ENCODE measurements around the gene MICAL2. TPM values are rescaled to one million over a fixed set of nuclear protein-coding genes. Genes with fewer than 3 reads are reported as not detected.

The MICAL2 gene
- total and polyA plus RNA-seq, 7 donors: 6.8 to 45.7 (median 15.0) TPM

- Histone ChIP-seq H3K27ac (no peak overlapping the region), H3K9me3 (no peaks in the 10 kb centered on the region), H3K27me3 (ENCODE audit: insufficient read depth in 3 of 3, low read length in 2 of 3) (no peaks in the 10 kb centered on the region), H3K4me1 (peaks cover 9% of the 10 kb centered on the region), H3K4me3 (no peak overlapping the region), H3K36me3 (ENCODE audit: insufficient read depth in 1 of 2, low read depth in 1 of 2) (peaks cover 0 to 16% of the 10 kb centered on the region in 2 donors)
- ATAC-seq (no peak), DNase-seq (no peak)
- intact Hi-C loops (cut with DNase I): loop anchor here in 1 of 2 donors (5.0 kb wide), 1 partner anchor 110 kb away; no protein-coding TSS in a partner anchor
- no peak for TF ChIP-seq CTCF (IDR thresholded peaks at IDR 0.05)
- WGBS, 3 donors: 41 to 75% (median 47%) methylated on average over 1 of the region's 1 CpG
Observed at GRCh38 chr11:12232160-12232559, 121.8 kb downstream of the MICAL2 start.

GRCh38 chr11:12232817-12233601 is 122.6 kb downstream of the MICAL2 start:
- Histone ChIP-seq H3K4me3 (no peak overlapping the region), H3K4me1 (peaks cover 9% of the 10 kb centered on the region), H3K27me3 (ENCODE audit: insufficient read depth in 3 of 3, low read length in 2 of 3) (no peaks in the 10 kb centered on the region), H3K27ac (no peak overlapping the region), H3K36me3 (ENCODE audit: insufficient read depth in 1 of 2, low read depth in 1 of 2) (peaks cover 0 to 8% of the 10 kb centered on the region in 2 donors), H3K9me3 (no peaks in the 10 kb centered on the region)
- 89 to 95% (median 93%) methylated on average over 4 of the region's 4 CpGs for WGBS, 3 donors
- intact Hi-C loops (cut with DNase I): loop anchor here in 1 of 2 donors (5.0 kb wide), 1 partner anchor 111 kb away; no protein-coding TSS in a partner anchor
- no peak for DNase-seq
- no peak for ATAC-seq
- TF ChIP-seq CTCF (IDR thresholded peaks at IDR 0.05): no peak

- Histone ChIP-seq H3K27ac (no peak overlapping the region), H3K4me1 (peaks cover 9% of the 10 kb centered on the region), H3K9me3 (no peaks in the 10 kb centered on the region), H3K36me3 (ENCODE audit: insufficient read depth in 1 of 2, low read depth in 1 of 2) (peaks cover 0 to 8% of the 10 kb centered on the region in 2 donors), H3K4me3 (no peak overlapping the region), H3K27me3 (ENCODE audit: insufficient read depth in 3 of 3, low read length in 2 of 3) (no peaks in the 10 kb centered on the region)
- no peak for DNase-seq
- ATAC-seq: no peak
- 96 to 100% (median 97%) methylated on average over 1 of the region's 1 CpG for WGBS, 3 donors
- TF ChIP-seq CTCF (IDR thresholded peaks at IDR 0.05): no peak
- intact Hi-C loops (cut with DNase I): loop anchor here in 1 of 2 donors (5.0 kb wide), 1 partner anchor 111 kb away; no protein-coding TSS in a partner anchor
Observed at GRCh38 chr11:12233602-12233925, 123.2 kb downstream of the MICAL2 start.

GRCh38 chr11:12234221-12234620 is 123.8 kb downstream of the MICAL2 start:
- intact Hi-C loops (cut with DNase I): loop anchor here (2.0 to 5.0 kb wide), 2 partner anchors 112 to 187 kb away; no protein-coding TSS in a partner anchor

More at GRCh38 chr11:12234221-12234620, 123.8 kb downstream of the MICAL2 start:
- WGBS, 3 donors: 54 to 64% (median 60%) methylated on average over 1 of the region's 1 CpG
- no peak for DNase-seq
- H3K27me3 ChIP-seq (ENCODE audit: insufficient read depth in 3 of 3, low read length in 2 of 3): no peaks in the 10 kb centered on the region
- peaks cover 9% of the 10 kb centered on the region for H3K4me1 ChIP-seq
- H3K36me3 ChIP-seq (ENCODE audit: insufficient read depth in 1 of 2, low read depth in 1 of 2): peaks cover 0 to 8% of the 10 kb centered on the region in 2 donors
- no peak for ATAC-seq
- no peak overlapping the region for H3K4me3 ChIP-seq
- no peak overlapping the region for H3K27ac ChIP-seq
- no peaks in the 10 kb centered on the region for H3K9me3 ChIP-seq
- TF ChIP-seq CTCF (IDR thresholded peaks at IDR 0.05): no peak

All from psoas muscle (tissue), 8 donors.